GM23338 (cell line): Measurements from ENCODE around the gene HRH2. TPM values are rescaled to one million over a fixed set of nuclear protein-coding genes. Genes with fewer than 3 reads are reported as not detected.

Source experiments
- ATAC-seq: fragments of 200-7000 bp; cut with Tn5 transposase; 3 replicates; pipeline ENCODE4 v1.9.1; 2020
- DNase-seq: peaks from one replicate; pipeline ENCODE4 v3.0.0-alpha.2; 2015; ENCODE audit warnings: low spot score
- H2AFZ ChIP-seq: fragments of 200-600 bp; sonication (generic); 2 replicates; pipeline ENCODE4 v1.8.0; 2016; ENCODE audit warnings: antibody characterized with exemption, mild to moderate bottlenecking, moderate library complexity
- H3F3A ChIP-seq: fragments of 200-600 bp; sonication (generic); replicated peaks from 2 replicates; pipeline ENCODE4 v1.8.0; 2017; ENCODE audit warnings: antibody characterized with exemption, mixed run types, low read depth
- H3K27ac ChIP-seq: fragments of 200-600 bp; sonication (generic); 2 replicates; pipeline ENCODE4 v1.6.1; 2016; ENCODE audit warnings: low read depth
- H3K27me3 ChIP-seq: fragments of 200-600 bp; sonication (generic); 2 replicates; pipeline ENCODE4 v1.8.0; 2016; ENCODE audit warnings: mild to moderate bottlenecking, mixed run types, moderate library complexity; ENCODE audit not compliant: insufficient read depth
- H3K36me3 ChIP-seq: fragments of 200-600 bp; sonication (generic); 2 replicates; pipeline ENCODE4 v1.8.0; 2016; ENCODE audit warnings: mild to moderate bottlenecking; ENCODE audit not compliant: insufficient read depth
- H3K4me1 ChIP-seq: fragments of 200-600 bp; sonication (generic); 2 replicates; pipeline ENCODE4 v1.8.0; 2016; ENCODE audit warnings: mild to moderate bottlenecking, moderate library complexity; ENCODE audit not compliant: insufficient read depth
- H3K4me2 ChIP-seq: fragments of 200-600 bp; sonication (generic); 2 replicates; pipeline ENCODE4 v1.7.1; 2017; ENCODE audit warnings: mixed run types
- H3K4me3 ChIP-seq: fragments of 200-600 bp; sonication (generic); 2 replicates; pipeline ENCODE4 v1.6.1; 2016; ENCODE audit warnings: mixed run types
- H3K79me2 ChIP-seq: fragments of 200-600 bp; sonication (generic); replicated peaks from 2 replicates; pipeline ENCODE4 v1.8.0; 2017; ENCODE audit warnings: mild to moderate bottlenecking; ENCODE audit not compliant: insufficient read depth
- H3K9me2 ChIP-seq: fragments of 200-600 bp; sonication (generic); 2 replicates; pipeline ENCODE4 v1.8.0; 2017; ENCODE audit not compliant: insufficient read depth
- H4K20me1 ChIP-seq: fragments of 200-600 bp; sonication (generic); replicated peaks from 2 replicates; pipeline ENCODE4 v1.8.0; 2017; ENCODE audit warnings: mild to moderate bottlenecking; ENCODE audit not compliant: insufficient read depth
- H3K27ac Mint-ChIP-seq: 2 replicates; pipeline ENCODE4 v1.8.0; 2020; ENCODE audit warnings: inconsistent platforms, mild to moderate bottlenecking, moderate library complexity, mixed read lengths
- H3K27me3 Mint-ChIP-seq: 3 replicates; pipeline ENCODE4 v1.8.0; 2022; ENCODE audit warnings: low read depth, mild to moderate bottlenecking, moderate library complexity, mixed read lengths, inconsistent platforms; ENCODE audit not compliant: insufficient read depth, poor library complexity
- H3K36me3 Mint-ChIP-seq: 3 replicates; pipeline ENCODE4 v1.8.0; 2021; ENCODE audit warnings: low read depth, mild to moderate bottlenecking, inconsistent platforms, moderate library complexity, mixed read lengths
- H3K4me1 Mint-ChIP-seq: 3 replicates; pipeline ENCODE4 v1.8.0; 2020; ENCODE audit warnings: mild to moderate bottlenecking, inconsistent platforms, mixed read lengths
- H3K4me3 Mint-ChIP-seq: 3 replicates; pipeline ENCODE4 v1.8.0; 2021; ENCODE audit warnings: moderate library complexity, mild to moderate bottlenecking, inconsistent platforms, mixed read lengths
- H3K9me3 Mint-ChIP-seq: 3 replicates; pipeline ENCODE4 v1.8.0; 2020; ENCODE audit warnings: moderate library complexity, mild to moderate bottlenecking, inconsistent platforms, mixed read lengths
- CTCF ChIP-seq, 2 experiments: fragments of 200-600 bp in 1 of 2; sonication (generic) in 1 of 2; conservative IDR thresholded peaks; 2 replicates each; pipeline versions ENCODE4 v1.5.1 to v1.6.1; 2016 to 2017; ENCODE audit warnings: antibody characterized with exemption in 2 of 2, low read depth in 2 of 2, mild to moderate bottlenecking in 2 of 2, moderate library complexity in 1 of 2
- ETS1 ChIP-seq: IDR thresholded peaks from 2 replicates; pipeline ENCODE4 v1.6.1; 2016; ENCODE audit warnings: antibody characterized with exemption
- EZH2phosphoT487 ChIP-seq: fragments of 200-600 bp; sonication (generic); IDR thresholded peaks from one replicate; pipeline ENCODE4 v1.8.1; 2018; ENCODE audit warnings: antibody characterized with exemption; ENCODE audit not compliant: unreplicated experiment
- NANOG ChIP-seq: IDR thresholded peaks from 2 replicates; pipeline ENCODE4 v1.6.1; 2016; ENCODE audit warnings: antibody characterized with exemption, borderline replicate concordance
- POLR2AphosphoS5 ChIP-seq: IDR thresholded peaks from 2 replicates; pipeline ENCODE4 v1.6.1; 2016; ENCODE audit warnings: antibody characterized with exemption, low read depth
- ZNF331 ChIP-seq: fragments of 250-450 bp; sonication (Bioruptor Pico); IDR thresholded peaks from 2 replicates; pipeline ENCODE4 v1.5.0; 2020; ENCODE audit warnings: low read depth, mild to moderate bottlenecking, moderate library complexity
- ZNF462 ChIP-seq: fragments of 250-450 bp; sonication (Bioruptor Pico); IDR thresholded peaks from 2 replicates; pipeline ENCODE4 v1.5.0; 2020; ENCODE audit warnings: mild to moderate bottlenecking, moderate library complexity
- polyA plus RNA-seq: library from polyadenylated mRNA; unstranded; fragments of >200 nt; fragmentation: Nextera tagmentation; extraction: Ambion mirVana; gene quantifications from 2 replicates; pipeline ENCODE4 v1.2.1, GENCODE V29; 2016
- total RNA-seq: library from RNA; depleted of rRNA; stranded (reverse); fragments of >200 nt; shearing (Covaris generic); gene quantifications from 2 replicates; pipeline ENCODE4 v1.2.3, GENCODE V29; 2014

The HRH2 gene
- total and polyA plus RNA-seq, 2 experiments from 2014 or later = 6.8 to 7.0 TPM

DNA sequence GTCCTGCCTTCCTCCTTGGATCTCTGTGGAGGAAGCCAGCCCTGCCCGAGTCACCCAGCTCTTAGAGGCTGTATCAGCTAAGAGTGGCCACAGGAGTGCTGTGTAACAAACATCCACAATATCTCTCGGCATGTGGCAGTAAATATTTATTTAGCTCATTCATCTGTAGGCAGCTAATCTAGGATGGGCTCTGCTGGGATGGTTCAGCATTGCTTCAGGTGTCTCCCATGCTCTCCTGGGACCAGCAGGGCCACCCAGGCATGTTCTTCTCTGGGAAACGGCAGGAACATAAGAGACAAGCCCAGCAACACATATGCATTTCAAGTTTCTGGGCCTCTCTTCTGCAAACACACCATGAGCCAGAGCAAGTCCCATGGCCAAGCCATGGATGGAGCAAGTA lies 56.1 kb downstream of the HRH2 start:
- Mint-ChIP-seq H3K4me1 (peaks cover 6% of the 10 kb centered on the region), H3K36me3 (peaks cover 63% of the 10 kb centered on the region), H3K9me3 (peaks cover 63% of the 10 kb centered on the region), H3K4me3 (no peak overlapping the region), H3K27ac (no peak overlapping the region), H3K27me3 (peaks cover 19% of the 10 kb centered on the region)
- Histone ChIP-seq H3K9me2 (no peaks in the 10 kb centered on the region), H4K20me1 (no peaks in the 10 kb centered on the region), H3K4me2 (no peak overlapping the region), H3K4me1 (0 out of 2 replicates have a peak, but pooled peaks cover 4% of the 10 kb centered on the region), H3K4me3 (no peak overlapping the region), H3K27ac (no peak overlapping the region), H3K27me3 (no peaks in the 10 kb centered on the region), H3K36me3 (no peaks in the 10 kb centered on the region), H3K79me2 (no peaks in the 10 kb centered on the region), H3F3A (no peaks in the 10 kb centered on the region), H2AFZ (no peak overlapping the region)
- DNase-seq (no peak), ATAC-seq (no peak)
- no peak for TF ChIP-seq NANOG
- TF ChIP-seq EZH2phosphoT487 = no peak
- TF ChIP-seq CTCF (conservative IDR thresholded peaks at IDR 0.05; ENCODE audit: low read depth in 2 of 2) = no peak
- TF ChIP-seq ZNF462 (CRISPR knock-in tag) = no peak
- TF ChIP-seq ETS1 = no peak
- no peak for TF ChIP-seq POLR2AphosphoS5
- TF ChIP-seq ZNF331 (CRISPR knock-in tag) = peak; percentile 78
